ENCODE results near the gene CHID1.

GRCh38 chr11:925496-926301 is 15.1 kb upstream of the CHID1 start, which contains the start of gene AP2A2:
- TF ChIP-seq CTCF (conservative IDR thresholded peaks at IDR 0.05; ENCODE audit: low read length) (peak; percentile 50), EZH2phosphoT487 (IDR thresholded peaks at IDR 0.05; ENCODE audit: borderline replicate concordance) (no peak)
